NCI-H526 treated with DMSO at 0.1 percent for 48 hours (cell line): ENCODE data around the gene HFM1.
A peak's percentile ranks its signal among the peaks of the same experiment; 100 is the strongest.
"Not testable (repeated sequence)": the region's sequence is repeated elsewhere in the genome, so short reads cannot be mapped to it uniquely, and the experiment has no call there.

Source experiments
- DNase-seq: peaks from one replicate; lab custom pipeline; 2025; lab: John Stamatoyannopoulos, UW

HFM1 gene

GRCh38 chr1:91404151-91405012 lies at the start of gene HFM1:
Gene HFM1 (minus strand): TSS chr1:91404837. CDS start chr1:91401082, 3,755 bp downstream.
- DNase-seq, result peak; percentile 87

- DNase-seq, result no peak
These were observed 49.5 kb upstream of the HFM1 start for GRCh38 chr1:91454136-91454535.

GRCh38 chr1:91450260-91450659 lies 45.6 kb upstream of the HFM1 start:
- DNase-seq, result peak; percentile 9

- DNase-seq, result not testable (repeated sequence)
These were observed 43.1 kb upstream of the HFM1 start for GRCh38 chr1:91447782-91448181.

GRCh38 chr1:91441980-91442379 lies 37.3 kb upstream of the HFM1 start:
- not testable (repeated sequence) for DNase-seq

- peak; percentile 17 for DNase-seq
These were observed 36.2 kb upstream of the HFM1 start for GRCh38 chr1:91440847-91441246.

- DNase-seq, result no peak
These were observed 34.4 kb upstream of the HFM1 start for GRCh38 chr1:91439016-91439415.

- no peak for DNase-seq
These were observed 23.7 kb upstream of the HFM1 start for GRCh38 chr1:91428182-91428798.

- DNase-seq, result no peak
These were observed 23.1 kb upstream of the HFM1 start for GRCh38 chr1:91427741-91428140.

GRCh38 chr1:91422523-91422922 lies 17.9 kb upstream of the HFM1 start:
- not testable (repeated sequence) for DNase-seq

GRCh38 chr1:91412371-91412770 lies 7.7 kb upstream of the HFM1 start:
- DNase-seq, result no peak

- no peak for DNase-seq
These were observed 2.2 kb upstream of the HFM1 start for GRCh38 chr1:91406773-91407389.

- peak; percentile 37 for DNase-seq
These were observed 2.6 kb downstream of the HFM1 start for GRCh38 chr1:91402023-91402422.

GRCh38 chr1:91400133-91400725 lies 4.4 kb downstream of the HFM1 start:
- DNase-seq, result no peak

- no peak for DNase-seq
These were observed 6.3 kb downstream of the HFM1 start for GRCh38 chr1:91398291-91398690.

GRCh38 chr1:91397605-91398004 lies 7.0 kb downstream of the HFM1 start:
- DNase-seq, result peak; percentile 9

- no peak for DNase-seq
These were observed 11.6 kb downstream of the HFM1 start for GRCh38 chr1:91393042-91393441.

- no peak for DNase-seq
These were observed 18.5 kb downstream of the HFM1 start for GRCh38 chr1:91386109-91386508.

GRCh38 chr1:91383456-91383855 lies 21.2 kb downstream of the HFM1 start:
- DNase-seq, result no peak

- no peak for DNase-seq
These were observed 22.8 kb downstream of the HFM1 start for GRCh38 chr1:91381844-91382243.

GRCh38 chr1:91374086-91374485 lies 30.6 kb downstream of the HFM1 start:
- DNase-seq, result no peak

- not testable (repeated sequence) for DNase-seq
These were observed 32.4 kb downstream of the HFM1 start for GRCh38 chr1:91372230-91372629.

- no peak for DNase-seq
These were observed 55.1 kb downstream of the HFM1 start for GRCh38 chr1:91349524-91349923.
